Spleen (tissue), 11 donors: ENCODE results near the gene INTS3. TPM values are rescaled to one million over a fixed set of nuclear protein-coding genes. Genes with fewer than 3 reads are reported as not detected.

ENCODE experiments used
- DNase-seq: peaks from one replicate; pipeline ENCODE4 v3.0.0-alpha.2; 2020
- H3K27ac ChIP-seq, 8 donors: fragments of 200-600 bp; sonication (generic) in 7 of 8; 1 replicate in 4 of 8; 2 replicates in 4 of 8; pipeline versions ENCODE4 v1.5.0 to v1.8.0; 2016 to 2021; ENCODE audit warnings: inconsistent platforms in 4 of 8, mild to moderate bottlenecking in 4 of 8, moderate library complexity in 1 of 8
- H3K27me3 ChIP-seq, 7 donors: fragments of 200-600 bp; sonication (generic) in 6 of 7; replicated peaks in 1 of 7; 1 replicate in 4 of 7; 2 replicates in 3 of 7; pipeline versions ENCODE4 v1.5.0 to v1.8.0; 2016 to 2021; ENCODE audit warnings: inconsistent platforms in 3 of 7, mild to moderate bottlenecking in 1 of 7
- H3K36me3 ChIP-seq, 6 donors: fragments of 200-600 bp; sonication (generic) in 5 of 6; 1 replicate in 4 of 6; 2 replicates in 2 of 6; pipeline versions ENCODE4 v1.5.0 to v1.8.0; 2016 to 2021; ENCODE audit warnings: inconsistent platforms in 2 of 6
- H3K4me1 ChIP-seq, 6 donors: fragments of 200-600 bp; sonication (generic) in 5 of 6; 1 replicate in 3 of 6; 2 replicates in 3 of 6; pipeline versions ENCODE4 v1.5.0 to v1.8.0; 2016 to 2021; ENCODE audit warnings: inconsistent platforms in 3 of 6
- H3K4me3 ChIP-seq, 8 donors: fragments of 200-600 bp; sonication (generic) in 7 of 8; 1 replicate in 4 of 8; 2 replicates in 4 of 8; pipeline versions ENCODE4 v1.5.0 to v1.8.0; 2016 to 2021; ENCODE audit warnings: inconsistent platforms in 4 of 8, mild to moderate bottlenecking in 4 of 8, moderate library complexity in 2 of 8
- H3K9me3 ChIP-seq, 8 donors: fragments of 200-600 bp; sonication (generic) in 7 of 8; 1 replicate in 4 of 8; 2 replicates in 4 of 8; pipeline versions ENCODE4 v1.5.0 to v1.8.0; 2016 to 2021; ENCODE audit warnings: inconsistent platforms in 4 of 8
- POLR2A ChIP-seq, 3 donors: fragments of 450-650 bp; IDR thresholded peaks; one replicate each; pipeline ENCODE4 v1.5.1; 2017; ENCODE audit warnings: antibody characterized with exemption in 3 of 3, mild to moderate bottlenecking in 1 of 3
- POLR2AphosphoS5 ChIP-seq, 3 donors: sonication (generic); formaldehyde crosslinking; IDR thresholded peaks; one replicate each; pipeline ENCODE4 v1.5.1; 2017; ENCODE audit warnings: antibody characterized with exemption in 3 of 3
- WGBS, 5 donors: extraction: QIAGEN DNeasy Blood & Tissue Kit in 3 of 5; methylation state at CpG; one replicate each; pipeline versions ENCODE4 v1.1.5 to v1.1.7; 2013 to 2018; 5-methylcytosine and 5-hydroxymethylcytosine counted together
- intact Hi-C: fragments of 100-400 bp; cut with DNase I; formaldehyde crosslinking; loops from one replicate; pipeline ENCODE4 v1.15.0; 2023; ENCODE audit warnings: low total_unique reads
- polyA plus RNA-seq, 3 donors: library from polyadenylated mRNA; stranded (reverse); fragments of 200-250 nt; gene quantifications; one replicate each; pipeline ENCODE4 v1.2.1, GENCODE V29; 2013
- total RNA-seq, 7 donors: library from RNA; depleted of rRNA in 3 of 7; stranded (reverse); fragments of >200 nt in 3 of 7; fragmentation: NEBNext Ultra II Directional in 4 of 7; extraction: Animal tissue kit (Norgen Biotek cat#: 25700) in 4 of 7; gene quantifications; one replicate each; pipeline versions ENCODE4 v1.1.0 to v1.2.1, GENCODE V29; 2016 to 2021
- TF ChIP-seq, protein P1 (sequence below), 11 experiments: fragments of 200-600 bp in 7 of 11; fragments of 450-650 bp in 4 of 11; sonication (generic) in 4 of 11; IDR thresholded peaks in 8 of 11; conservative IDR thresholded peaks in 3 of 11; 1 replicate in 7 of 11; 2 replicates in 4 of 11; pipeline versions ENCODE4 v1.4.0 to v1.8.0; 2016 to 2021; ENCODE audit warnings: antibody characterized with exemption in 11 of 11, inconsistent platforms in 4 of 11, mild to moderate bottlenecking in 1 of 11
- donor health status: healthy with polysubstance abuse.
- donor health status: DM: no; HTN: no; CAD: no; lungs with moderate emphysema.
- donor health status: DM: no; HTN: no; CAD: no.
- donor health status: Bipolar disorder and iron deficiency.
- donor health status: healthy.
- donor health status: DM: no; HTN: no; CAD: no.
- donor health status: DM: yes; HTN: yes; CAD: no.

INTS3 gene
- total and polyA plus RNA-seq, 10 donors, result 24.7 to 66.2 (median 47.9) TPM

DNA sequence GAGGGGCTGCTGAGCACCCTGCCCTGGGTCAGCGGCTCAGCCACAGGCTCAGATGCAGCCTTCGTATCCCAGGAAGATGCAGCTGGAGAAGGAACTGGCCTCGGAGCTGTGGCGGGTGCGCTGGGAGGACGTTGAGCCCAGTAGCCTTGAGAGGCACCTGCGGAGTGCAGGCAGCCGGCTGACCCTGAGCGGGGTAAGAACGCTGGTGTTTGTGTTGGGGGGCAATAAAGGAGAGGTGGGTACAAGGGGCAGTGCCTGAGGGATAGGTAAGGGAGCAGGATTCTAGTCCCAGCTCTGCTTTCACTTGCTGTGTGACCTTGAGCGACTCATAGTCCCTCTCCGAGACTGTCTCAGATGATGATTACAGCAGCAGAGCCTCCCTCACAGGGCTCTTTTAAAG is 43.0 kb upstream of the INTS3 start:
- no peak overlapping the region for H3K27ac ChIP-seq
- no peak overlapping the region for H3K4me3 ChIP-seq
- H3K27me3 ChIP-seq, result peaks cover 0 to 20% (median under 1%) of the 10 kb centered on the region in 7 donors
- TF ChIP-seq POLR2AphosphoS5 (IDR thresholded peaks at IDR 0.05), result no peak
- no peak for TF ChIP-seq POLR2A (IDR thresholded peaks at IDR 0.05)
- TF ChIP-seq, protein P1, sequence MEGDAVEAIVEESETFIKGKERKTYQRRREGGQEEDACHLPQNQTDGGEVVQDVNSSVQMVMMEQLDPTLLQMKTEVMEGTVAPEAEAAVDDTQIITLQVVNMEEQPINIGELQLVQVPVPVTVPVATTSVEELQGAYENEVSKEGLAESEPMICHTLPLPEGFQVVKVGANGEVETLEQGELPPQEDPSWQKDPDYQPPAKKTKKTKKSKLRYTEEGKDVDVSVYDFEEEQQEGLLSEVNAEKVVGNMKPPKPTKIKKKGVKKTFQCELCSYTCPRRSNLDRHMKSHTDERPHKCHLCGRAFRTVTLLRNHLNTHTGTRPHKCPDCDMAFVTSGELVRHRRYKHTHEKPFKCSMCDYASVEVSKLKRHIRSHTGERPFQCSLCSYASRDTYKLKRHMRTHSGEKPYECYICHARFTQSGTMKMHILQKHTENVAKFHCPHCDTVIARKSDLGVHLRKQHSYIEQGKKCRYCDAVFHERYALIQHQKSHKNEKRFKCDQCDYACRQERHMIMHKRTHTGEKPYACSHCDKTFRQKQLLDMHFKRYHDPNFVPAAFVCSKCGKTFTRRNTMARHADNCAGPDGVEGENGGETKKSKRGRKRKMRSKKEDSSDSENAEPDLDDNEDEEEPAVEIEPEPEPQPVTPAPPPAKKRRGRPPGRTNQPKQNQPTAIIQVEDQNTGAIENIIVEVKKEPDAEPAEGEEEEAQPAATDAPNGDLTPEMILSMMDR (IDR thresholded peaks at IDR 0.05 in 8 of 11, conservative IDR thresholded peaks at IDR 0.05 in 3 of 11), result no peak
- intact Hi-C loops, result no loop called here
- DNase-seq, result no peak
- no peaks in the 10 kb centered on the region for H3K9me3 ChIP-seq
- H3K4me1 ChIP-seq, result peaks cover 0 to 6% (median under 1%) of the 10 kb centered on the region in 6 donors
- 85 to 92% (median 89%) methylated on average over 11 to 12 of the region's 12 CpGs for WGBS, 5 donors
- H3K36me3 ChIP-seq, result no peaks in the 10 kb centered on the region

DNA sequence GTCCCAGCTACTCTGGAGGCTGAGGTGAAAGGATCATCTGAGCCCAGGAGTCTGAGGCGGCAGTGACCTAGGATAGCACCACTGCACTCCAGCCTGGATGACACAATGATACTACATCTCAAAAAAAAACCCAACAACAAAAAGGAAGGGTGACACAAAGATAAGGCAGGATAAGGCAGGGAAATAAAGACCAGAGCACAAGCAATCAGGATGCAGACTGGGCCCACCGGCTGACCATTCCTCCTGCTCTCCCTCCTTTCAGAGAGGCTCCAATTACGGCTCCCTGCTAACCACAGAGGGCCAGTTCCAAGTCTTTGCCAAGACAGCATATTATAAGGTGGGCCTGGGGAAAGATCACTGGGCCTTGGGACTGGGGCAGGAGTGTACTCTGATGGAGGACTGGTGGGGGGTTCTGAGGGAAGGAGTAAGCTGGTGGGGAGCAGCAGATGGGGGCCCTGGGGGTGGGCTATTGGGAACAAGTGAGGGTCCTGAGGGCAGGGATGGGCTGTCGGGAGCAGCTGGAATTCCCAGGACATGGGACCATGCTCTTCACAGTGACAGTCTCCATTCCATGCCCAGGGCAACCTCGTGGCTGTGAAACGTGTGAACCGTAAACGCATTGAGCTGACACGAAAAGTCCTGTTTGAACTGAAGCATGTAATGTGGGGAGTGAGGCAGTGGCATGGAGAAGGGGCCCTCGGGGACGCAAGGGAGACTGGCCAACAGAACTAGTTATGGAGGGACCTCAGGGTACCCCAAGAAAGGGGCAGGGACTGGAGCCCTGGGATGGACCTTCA is 42.1 kb upstream of the INTS3 start:
- WGBS, 5 donors, result 77 to 91% (median 79%) methylated on average over 11 of the region's 11 CpGs
- intact Hi-C loops, result no loop called here
- DNase-seq, result no peak
- H3K27me3 ChIP-seq, result peaks cover 0 to 11% (median 0%) of the 10 kb centered on the region in 7 donors
- no peak overlapping the region for H3K4me3 ChIP-seq
- H3K9me3 ChIP-seq, result no peaks in the 10 kb centered on the region
- H3K4me1 ChIP-seq, result no peaks in the 10 kb centered on the region
- no peak overlapping the region for H3K27ac ChIP-seq
- no peaks in the 10 kb centered on the region for H3K36me3 ChIP-seq
- TF ChIP-seq POLR2A (IDR thresholded peaks at IDR 0.05), result no peak

DNA sequence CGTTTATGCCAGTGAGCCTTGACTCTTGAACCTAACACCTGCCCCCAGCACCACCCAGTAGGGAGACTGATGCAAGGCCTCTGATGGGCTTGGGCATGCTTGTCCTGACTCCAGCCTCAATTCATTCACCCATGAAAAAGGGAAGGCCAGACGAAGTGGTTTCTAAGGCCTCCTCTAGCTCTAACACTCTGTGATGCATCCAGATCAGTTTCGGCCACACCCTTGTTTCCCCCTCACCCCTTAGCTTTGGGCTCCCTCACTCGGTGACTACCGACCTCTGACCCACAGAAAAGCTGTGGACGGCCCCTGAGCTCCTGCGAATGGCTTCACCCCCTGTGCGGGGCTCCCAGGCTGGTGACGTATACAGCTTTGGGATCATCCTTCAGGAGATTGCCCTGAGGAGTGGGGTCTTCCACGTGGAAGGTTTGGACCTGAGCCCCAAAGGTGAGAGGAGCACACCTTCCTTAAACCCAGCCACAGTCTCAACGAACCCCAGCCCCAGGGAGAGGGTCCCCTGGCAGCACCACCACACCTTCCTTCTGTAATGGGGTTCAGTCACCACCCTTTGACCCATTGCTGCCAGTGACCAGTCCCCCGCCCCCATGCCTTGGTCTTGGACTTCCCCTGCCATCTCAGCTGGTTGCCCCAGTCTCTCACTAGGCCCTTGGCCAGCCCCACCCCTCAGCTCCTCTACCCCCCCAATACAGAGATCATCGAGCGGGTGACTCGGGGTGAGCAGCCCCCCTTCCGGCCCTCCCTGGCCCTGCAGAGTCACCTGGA is 40.3 kb upstream of the INTS3 start:
- Histone ChIP-seq H3K27me3 (no peaks in the 10 kb centered on the region), H3K4me3 (no peak overlapping the region), H3K9me3 (no peaks in the 10 kb centered on the region), H3K27ac (no peak overlapping the region), H3K36me3 (no peaks in the 10 kb centered on the region), H3K4me1 (no peaks in the 10 kb centered on the region)
- TF ChIP-seq POLR2A (IDR thresholded peaks at IDR 0.05), result no peak
- TF ChIP-seq, protein P1 (IDR thresholded peaks at IDR 0.05 in 8 of 11, conservative IDR thresholded peaks at IDR 0.05 in 3 of 11), result no peak
- TF ChIP-seq POLR2AphosphoS5 (IDR thresholded peaks at IDR 0.05), result no peak
- intact Hi-C loops, result no loop called here
- WGBS, 5 donors, result 83 to 90% (median 87%) methylated on average over 13 to 16 of the region's 16 CpGs
- no peak for DNase-seq

DNA sequence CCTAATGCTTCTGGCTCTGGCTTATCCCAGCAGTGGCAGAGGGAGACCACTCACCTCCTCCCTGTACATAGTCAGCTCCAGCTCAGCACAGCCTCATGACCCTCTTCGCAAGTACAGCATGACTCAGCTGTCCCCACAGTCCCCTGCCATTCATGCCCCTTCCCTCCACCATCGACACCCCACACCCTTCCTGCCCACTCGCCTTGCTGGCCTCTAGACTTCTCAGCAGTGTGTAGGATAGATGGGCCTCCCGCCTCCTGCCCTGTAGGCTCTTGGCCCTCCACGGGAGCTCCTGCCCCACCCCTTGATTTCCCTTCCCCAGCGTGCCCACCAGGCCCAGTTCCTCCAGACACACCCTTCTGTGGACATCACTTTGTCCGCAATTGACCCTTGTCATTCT is 39.6 kb upstream of the INTS3 start:
- DNase-seq, result no peak
- 74 to 86% (median 82%) methylated on average over 7 of the region's 7 CpGs for WGBS, 5 donors
- Histone ChIP-seq H3K27me3 (no peaks in the 10 kb centered on the region), H3K9me3 (no peaks in the 10 kb centered on the region), H3K4me1 (no peaks in the 10 kb centered on the region), H3K27ac (no peak overlapping the region), H3K36me3 (no peaks in the 10 kb centered on the region), H3K4me3 (no peak overlapping the region)
- intact Hi-C loops, result no loop called here
- TF ChIP-seq POLR2A (IDR thresholded peaks at IDR 0.05) (no peak), POLR2AphosphoS5 (IDR thresholded peaks at IDR 0.05) (no peak)
- TF ChIP-seq, protein P1 (IDR thresholded peaks at IDR 0.05 in 8 of 11, conservative IDR thresholded peaks at IDR 0.05 in 3 of 11), result no peak
